GM12878 (cell line): ENCODE data around the gene NAV2. TPM values are rescaled to one million over a fixed set of nuclear protein-coding genes. Genes with fewer than 3 reads are reported as not detected.

Experiments
- ATAC-seq: fragments of 200-7000 bp; cut with Tn5 transposase; 3 replicates; pipeline ENCODE4 v1.9.1; 2020; ENCODE audit warnings: mild to moderate bottlenecking, moderate library complexity
- BruUV-seq: library from RNA; stranded (reverse); fragments of 400-500 nt; replicated peaks from 2 replicates; lab custom pipeline; 2021; lab: Mats Ljungman, UMichigan
- CTCF ChIA-PET: fragments of 300-600 bp; sonication (Branson Sonifier 250); formaldehyde crosslinking; extraction: SDS; loops from one replicate; lab custom pipeline; 2021; ENCODE audit warnings: inconsistent platforms; lab: Yijun Ruan, JAX
- POLR2A ChIA-PET: fragments of 350-600 bp; formaldehyde crosslinking; extraction: SDS; loops from one replicate; lab custom pipeline; 2021; ENCODE audit warnings: inconsistent platforms; lab: Charles Lee
- RAD21 ChIA-PET: fragments of 300-600 bp; sonication (Branson Sonifier 250); formaldehyde crosslinking; loops from one replicate; lab custom pipeline; 2023; ENCODE audit warnings: antibody characterized with exemption; ENCODE audit not compliant: unreplicated experiment; lab: Charles Lee
- SMC1A ChIA-PET: fragments of 300-600 bp; sonication (Branson Sonifier 250); formaldehyde crosslinking; loops from one replicate; lab custom pipeline; 2023; ENCODE audit not compliant: unreplicated experiment, uncharacterized antibody; lab: Charles Lee
- DNase-seq: peaks from one replicate; pipeline ENCODE4 v3.0.0-alpha.2; 2011; ENCODE audit warnings: low read depth, low spot score
- FAIRE-seq: peaks from 3 replicates; lab custom pipeline; 2011; peaks lifted over from hg19 to GRCh38; lab: Jason Lieb, UNC
- H2AFZ ChIP-seq: 2 replicates; pipeline ENCODE4 v1.6.0; 2011; ENCODE audit warnings: low read depth, low read length, control low read depth; ENCODE audit not compliant: control insufficient read depth
- H3K27ac ChIP-seq: 2 replicates; pipeline ENCODE4 v1.5.1; 2011; ENCODE audit warnings: control low read depth; ENCODE audit not compliant: control insufficient read depth, insufficient read depth
- H3K27me3 ChIP-seq, 2 experiments: replicated peaks in 1 of 2; 2 replicates each; pipeline versions ENCODE4 v1.6.0 to v1.6.1; 2011; ENCODE audit warnings: low read length in 1 of 2; ENCODE audit not compliant: control insufficient read depth in 2 of 2, insufficient read depth in 2 of 2
- H3K36me3 ChIP-seq, 2 experiments: 2 replicates each; pipeline ENCODE4 v1.5.1; 2011; ENCODE audit warnings: low read length in 1 of 2; ENCODE audit not compliant: control insufficient read depth in 2 of 2, insufficient read depth in 2 of 2
- H3K4me1 ChIP-seq: 2 replicates; pipeline ENCODE4 v1.6.1; 2011; ENCODE audit warnings: mild to moderate bottlenecking, low read length, moderate library complexity, mixed read lengths; ENCODE audit not compliant: control insufficient read depth, insufficient read depth
- H3K4me2 ChIP-seq: 2 replicates; pipeline ENCODE4 v1.6.0; 2011; ENCODE audit warnings: control low read depth; ENCODE audit not compliant: control insufficient read depth, insufficient read depth
- H3K4me3 ChIP-seq: fragments of 200-600 bp; sonication (generic); 2 replicates; pipeline ENCODE4 v1.5.1; 2016
- H3K79me2 ChIP-seq: 2 replicates; pipeline ENCODE4 v1.6.0; 2011; ENCODE audit warnings: low read length; ENCODE audit not compliant: control insufficient read depth, insufficient read depth
- H3K9ac ChIP-seq: 2 replicates; pipeline ENCODE4 v1.8.0; 2011; ENCODE audit warnings: low read length, control low read depth, mixed read lengths; ENCODE audit not compliant: control insufficient read depth, insufficient read depth
- H3K9me3 ChIP-seq: replicated peaks from 3 replicates; pipeline ENCODE4 v1.5.1; 2011; ENCODE audit warnings: mild to moderate bottlenecking, low read length; ENCODE audit not compliant: control insufficient read depth, insufficient read depth
- H4K20me1 ChIP-seq: 2 replicates; pipeline ENCODE4 v1.6.0; 2011; ENCODE audit not compliant: control insufficient read depth, insufficient read depth
- ASH2L ChIP-seq: fragments of 300-600, 200-600 bp; sonication (generic); IDR thresholded peaks from 2 replicates; pipeline ENCODE4 v1.6.1; 2017; ENCODE audit warnings: low read depth, mild to moderate bottlenecking, borderline replicate concordance
- EGR1 ChIP-seq, 2 experiments: IDR thresholded peaks; 1 replicate in 1 of 2; 2 replicates in 1 of 2; pipeline ENCODE4 v1.6.1; 2011 to 2012; ENCODE audit warnings: low read depth in 2 of 2, low read length in 2 of 2, borderline replicate concordance in 1 of 2, mild to moderate bottlenecking in 1 of 2, moderate library complexity in 1 of 2
- HDGF ChIP-seq: fragments of 450-650 bp; IDR thresholded peaks from 2 replicates; pipeline ENCODE4 v1.6.1; 2016; ENCODE audit warnings: antibody characterized with exemption
- NFXL1 ChIP-seq: fragments of 450-650 bp; IDR thresholded peaks from 2 replicates; pipeline ENCODE4 v1.6.1; 2017; ENCODE audit warnings: antibody characterized with exemption, mild to moderate bottlenecking, borderline replicate concordance
- NFYA ChIP-seq: IDR thresholded peaks from 2 replicates; pipeline ENCODE4 v1.6.1; 2011; ENCODE audit warnings: low read depth, mild to moderate bottlenecking, low read length, improper control_type of control experiment, borderline replicate concordance
- PAX8 ChIP-seq: fragments of 450-650 bp; IDR thresholded peaks from 2 replicates; pipeline ENCODE4 v1.6.1; 2017; ENCODE audit warnings: mild to moderate bottlenecking, moderate library complexity
- YBX1 ChIP-seq: fragments of 450-650 bp; IDR thresholded peaks from 2 replicates; pipeline ENCODE4 v1.6.1; 2016; ENCODE audit warnings: antibody characterized with exemption
- ZNF384 ChIP-seq: IDR thresholded peaks from 2 replicates; pipeline ENCODE4 v1.6.1; 2012; ENCODE audit warnings: low read depth, mild to moderate bottlenecking, low read length, improper control_type of control experiment, borderline replicate concordance
- ZZZ3 ChIP-seq: IDR thresholded peaks from 2 replicates; pipeline ENCODE4 v1.6.1; 2011; ENCODE audit warnings: low read depth; ENCODE audit not compliant: control insufficient read depth, insufficient read length
- in situ Hi-C: fragments of 300-500 bp; cut with MboI; formaldehyde crosslinking; loops from 9 replicates; pipeline ENCODE4 v1.14.3; 2018; ENCODE audit warnings: mixed read lengths
- intact Hi-C: fragments of 100-400 bp; cut with micrococcal nuclease; formaldehyde crosslinking; loops from one replicate; pipeline ENCODE4 v1.14.2; 2022; ENCODE audit not compliant: unreplicated experiment
- polyA plus RNA-seq, 11 experiments: library from polyadenylated mRNA; depleted of rRNA in 4 of 11; unstranded in 6 of 11; stranded (reverse) in 5 of 11; fragments of >200 nt; fragmentation: Nextera tagmentation in 4 of 11; fragmentation: Illumina TruSeq in 1 of 11; extraction: Ambion mirVana in 4 of 11; extraction: Trizol in 1 of 11; gene quantifications; 1 replicate in 1 of 11; 2 replicates in 10 of 11; pipeline versions ENCODE4 v1.2.1 to v1.2.3, GENCODE V29; 2011 to 2016; ENCODE audit warnings: inconsistent platforms in 2 of 11, missing spikeins in 2 of 11, low read depth in 1 of 11
- total RNA-seq, 4 experiments: library from RNA; depleted of rRNA in 3 of 4; stranded (reverse); fragments of >200 nt in 3 of 4; fragmentation: Illumina TruSeq in 1 of 4; extraction: Trizol in 1 of 4; gene quantifications; 2 replicates each; pipeline versions ENCODE4 v1.2.1 to v1.2.3, GENCODE V29; 2013 to 2021
- TF ChIP-seq, protein P1 (sequence below): IDR thresholded peaks from 2 replicates; pipeline ENCODE4 v1.6.1; 2012; ENCODE audit warnings: low read depth, low read length, improper control_type of control experiment
- TF ChIP-seq, protein P2 (sequence below): fragments of 450-650 bp; formaldehyde crosslinking; IDR thresholded peaks from 2 replicates; pipeline ENCODE4 v1.4.0; 2020; ENCODE audit warnings: mild to moderate bottlenecking, moderate library complexity
- TF ChIP-seq, protein P3 (sequence below): IDR thresholded peaks from 2 replicates; pipeline ENCODE4 v1.6.1; 2012; ENCODE audit warnings: mild to moderate bottlenecking, low read depth, low read length
- TF ChIP-seq, protein P4 (sequence below): fragments of 450-650 bp; IDR thresholded peaks from 2 replicates; pipeline ENCODE4 v1.6.1; 2017; ENCODE audit warnings: low read depth, mild to moderate bottlenecking, moderate library complexity

NAV2 gene
- total and polyA plus RNA-seq, 10 of the 15 experiments (the other 5 are each of a cell fraction or from before 2014, with no cell fraction given), result 0.35 to 6.1 (median 1.1) TPM

DNA sequence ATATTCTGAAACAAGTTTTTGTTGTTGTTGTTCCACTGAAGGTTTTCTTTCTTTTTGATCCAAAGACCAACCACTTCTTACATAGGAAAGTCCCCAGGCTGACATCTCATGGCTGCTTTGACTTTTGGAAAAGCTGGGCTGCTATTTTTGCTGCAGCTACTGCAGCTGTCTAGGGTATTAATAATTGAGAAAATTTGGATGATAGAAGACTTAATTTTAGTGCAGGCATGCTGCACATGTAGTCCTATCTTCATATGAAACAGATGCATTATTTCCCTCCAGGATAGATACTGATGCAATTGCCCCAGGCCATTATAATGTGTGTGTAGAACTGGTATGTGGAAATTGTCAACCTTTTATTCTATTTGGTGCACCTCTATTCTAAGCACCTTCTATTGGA is 131.4 kb downstream of the NAV2 start:
- Histone ChIP-seq H3K4me1 (no peaks in the 10 kb centered on the region), H3K27me3 (no peaks in the 10 kb centered on the region), H3K79me2 (no peaks in the 10 kb centered on the region), H3K9ac (no peak overlapping the region), H4K20me1 (no peaks in the 10 kb centered on the region), H2AFZ (no peak overlapping the region), H3K4me3 (no peak overlapping the region), H3K36me3 (no peaks in the 10 kb centered on the region), H3K27ac (no peak overlapping the region), H3K4me2 (no peak overlapping the region), H3K9me3 (no peaks in the 10 kb centered on the region)
- ATAC-seq, result no peak
- no peak for DNase-seq
- in situ Hi-C loops, result no loop called here
- intact Hi-C loops, result no loop called here
- ChIA-PET CTCF (interaction anchor here (0.6 to 1.4 kb wide), 4 partner anchors 16 to 439 kb away, joined by 3 to 6 read pairs (median 4); no protein-coding TSS in a partner anchor), SMC1A (no interaction called here), RAD21 (interaction anchor here (1.6 kb wide), 1 partner anchor 17 kb away, joined by 4 read pairs; no protein-coding TSS in a partner anchor), POLR2A (interaction anchor here (0.6 kb wide), 1 partner anchor 58 kb away, joined by 3 read pairs; no protein-coding TSS in a partner anchor)
- FAIRE-seq, result no peak
- BruUV-seq, result no TSS peak
- TF ChIP-seq, protein P1, sequence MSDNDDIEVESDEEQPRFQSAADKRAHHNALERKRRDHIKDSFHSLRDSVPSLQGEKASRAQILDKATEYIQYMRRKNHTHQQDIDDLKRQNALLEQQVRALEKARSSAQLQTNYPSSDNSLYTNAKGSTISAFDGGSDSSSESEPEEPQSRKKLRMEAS, result no peak
- TF ChIP-seq, protein P2, sequence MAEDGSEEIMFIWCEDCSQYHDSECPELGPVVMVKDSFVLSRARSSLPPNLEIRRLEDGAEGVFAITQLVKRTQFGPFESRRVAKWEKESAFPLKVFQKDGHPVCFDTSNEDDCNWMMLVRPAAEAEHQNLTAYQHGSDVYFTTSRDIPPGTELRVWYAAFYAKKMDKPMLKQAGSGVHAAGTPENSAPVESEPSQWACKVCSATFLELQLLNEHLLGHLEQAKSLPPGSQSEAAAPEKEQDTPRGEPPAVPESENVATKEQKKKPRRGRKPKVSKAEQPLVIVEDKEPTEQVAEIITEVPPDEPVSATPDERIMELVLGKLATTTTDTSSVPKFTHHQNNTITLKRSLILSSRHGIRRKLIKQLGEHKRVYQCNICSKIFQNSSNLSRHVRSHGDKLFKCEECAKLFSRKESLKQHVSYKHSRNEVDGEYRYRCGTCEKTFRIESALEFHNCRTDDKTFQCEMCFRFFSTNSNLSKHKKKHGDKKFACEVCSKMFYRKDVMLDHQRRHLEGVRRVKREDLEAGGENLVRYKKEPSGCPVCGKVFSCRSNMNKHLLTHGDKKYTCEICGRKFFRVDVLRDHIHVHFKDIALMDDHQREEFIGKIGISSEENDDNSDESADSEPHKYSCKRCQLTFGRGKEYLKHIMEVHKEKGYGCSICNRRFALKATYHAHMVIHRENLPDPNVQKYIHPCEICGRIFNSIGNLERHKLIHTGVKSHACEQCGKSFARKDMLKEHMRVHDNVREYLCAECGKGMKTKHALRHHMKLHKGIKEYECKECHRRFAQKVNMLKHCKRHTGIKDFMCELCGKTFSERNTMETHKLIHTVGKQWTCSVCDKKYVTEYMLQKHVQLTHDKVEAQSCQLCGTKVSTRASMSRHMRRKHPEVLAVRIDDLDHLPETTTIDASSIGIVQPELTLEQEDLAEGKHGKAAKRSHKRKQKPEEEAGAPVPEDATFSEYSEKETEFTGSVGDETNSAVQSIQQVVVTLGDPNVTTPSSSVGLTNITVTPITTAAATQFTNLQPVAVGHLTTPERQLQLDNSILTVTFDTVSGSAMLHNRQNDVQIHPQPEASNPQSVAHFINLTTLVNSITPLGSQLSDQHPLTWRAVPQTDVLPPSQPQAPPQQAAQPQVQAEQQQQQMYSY, result no peak
- no peak for TF ChIP-seq YBX1
- no peak for TF ChIP-seq ZZZ3
- TF ChIP-seq ZNF384, result no peak
- TF ChIP-seq, protein P3, sequence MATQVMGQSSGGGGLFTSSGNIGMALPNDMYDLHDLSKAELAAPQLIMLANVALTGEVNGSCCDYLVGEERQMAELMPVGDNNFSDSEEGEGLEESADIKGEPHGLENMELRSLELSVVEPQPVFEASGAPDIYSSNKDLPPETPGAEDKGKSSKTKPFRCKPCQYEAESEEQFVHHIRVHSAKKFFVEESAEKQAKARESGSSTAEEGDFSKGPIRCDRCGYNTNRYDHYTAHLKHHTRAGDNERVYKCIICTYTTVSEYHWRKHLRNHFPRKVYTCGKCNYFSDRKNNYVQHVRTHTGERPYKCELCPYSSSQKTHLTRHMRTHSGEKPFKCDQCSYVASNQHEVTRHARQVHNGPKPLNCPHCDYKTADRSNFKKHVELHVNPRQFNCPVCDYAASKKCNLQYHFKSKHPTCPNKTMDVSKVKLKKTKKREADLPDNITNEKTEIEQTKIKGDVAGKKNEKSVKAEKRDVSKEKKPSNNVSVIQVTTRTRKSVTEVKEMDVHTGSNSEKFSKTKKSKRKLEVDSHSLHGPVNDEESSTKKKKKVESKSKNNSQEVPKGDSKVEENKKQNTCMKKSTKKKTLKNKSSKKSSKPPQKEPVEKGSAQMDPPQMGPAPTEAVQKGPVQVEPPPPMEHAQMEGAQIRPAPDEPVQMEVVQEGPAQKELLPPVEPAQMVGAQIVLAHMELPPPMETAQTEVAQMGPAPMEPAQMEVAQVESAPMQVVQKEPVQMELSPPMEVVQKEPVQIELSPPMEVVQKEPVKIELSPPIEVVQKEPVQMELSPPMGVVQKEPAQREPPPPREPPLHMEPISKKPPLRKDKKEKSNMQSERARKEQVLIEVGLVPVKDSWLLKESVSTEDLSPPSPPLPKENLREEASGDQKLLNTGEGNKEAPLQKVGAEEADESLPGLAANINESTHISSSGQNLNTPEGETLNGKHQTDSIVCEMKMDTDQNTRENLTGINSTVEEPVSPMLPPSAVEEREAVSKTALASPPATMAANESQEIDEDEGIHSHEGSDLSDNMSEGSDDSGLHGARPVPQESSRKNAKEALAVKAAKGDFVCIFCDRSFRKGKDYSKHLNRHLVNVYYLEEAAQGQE, result no peak
- no peak for TF ChIP-seq NFYA
- TF ChIP-seq ASH2L, result no peak
- TF ChIP-seq HDGF, result no peak
- no peak for TF ChIP-seq NFXL1
- no peak for TF ChIP-seq EGR1 (IDR thresholded peaks at IDR 0.05; ENCODE audit: borderline replicate concordance in 1 of 2, low read depth in 2 of 2, low read length in 2 of 2)
- no peak for TF ChIP-seq PAX8
- TF ChIP-seq, protein P4, sequence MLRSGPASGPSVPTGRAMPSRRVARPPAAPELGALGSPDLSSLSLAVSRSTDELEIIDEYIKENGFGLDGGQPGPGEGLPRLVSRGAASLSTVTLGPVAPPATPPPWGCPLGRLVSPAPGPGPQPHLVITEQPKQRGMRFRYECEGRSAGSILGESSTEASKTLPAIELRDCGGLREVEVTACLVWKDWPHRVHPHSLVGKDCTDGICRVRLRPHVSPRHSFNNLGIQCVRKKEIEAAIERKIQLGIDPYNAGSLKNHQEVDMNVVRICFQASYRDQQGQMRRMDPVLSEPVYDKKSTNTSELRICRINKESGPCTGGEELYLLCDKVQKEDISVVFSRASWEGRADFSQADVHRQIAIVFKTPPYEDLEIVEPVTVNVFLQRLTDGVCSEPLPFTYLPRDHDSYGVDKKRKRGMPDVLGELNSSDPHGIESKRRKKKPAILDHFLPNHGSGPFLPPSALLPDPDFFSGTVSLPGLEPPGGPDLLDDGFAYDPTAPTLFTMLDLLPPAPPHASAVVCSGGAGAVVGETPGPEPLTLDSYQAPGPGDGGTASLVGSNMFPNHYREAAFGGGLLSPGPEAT, result no peak
